ENCODE results near the gene MRPS6.

GRCh38 chr21:34147792-34148418 is 74.5 kb downstream of the MRPS6 start:
- no peak for TF ChIP-seq CTCF (conservative IDR thresholded peaks at IDR 0.05)
- no peak for TF ChIP-seq EZH2 (IDR thresholded peaks at IDR 0.05; ENCODE audit: low read depth)

Measured in PC-9 (cell line).